Renal cortex interstitium (tissue), 11 donors: ENCODE data around the gene SLC1A2. TPM values are rescaled to one million over a fixed set of nuclear protein-coding genes. Genes with fewer than 3 reads are reported as not detected.

Source experiments
- DNase-seq, 11 donors: peaks; one replicate each; pipeline ENCODE4 v3.0.0-alpha.2; 2013; ENCODE audit warnings: low read depth in 9 of 11, low spot score in 4 of 11; ENCODE audit errors: extremely low read depth in 1 of 11
- polyA plus RNA-seq, 3 donors: library from polyadenylated mRNA; unstranded; fragments of 120-200 nt; gene quantifications; one replicate each; pipeline ENCODE4 v1.2.1, GENCODE V29; 2013; ENCODE audit not compliant: insufficient read length in 3 of 3

Gene SLC1A2
- polyA plus RNA-seq, 3 donors = 0.47 to 0.64 (median 0.58) TPM

GRCh38 chr11:35290876-35291275 lies 128.5 kb downstream of the SLC1A2 start:
- no peak for DNase-seq

GRCh38 chr11:35289821-35290220 lies 129.5 kb downstream of the SLC1A2 start:
- DNase-seq = no peak

GRCh38 chr11:35288817-35289541 lies 130.4 kb downstream of the SLC1A2 start:
- no peak for DNase-seq

GRCh38 chr11:35288309-35288708 lies 131.0 kb downstream of the SLC1A2 start:
- no peak for DNase-seq

GRCh38 chr11:35287344-35287890 lies 131.9 kb downstream of the SLC1A2 start:
- DNase-seq = no peak

- no peak for DNase-seq
Measured at GRCh38 chr11:35286126-35286525, 133.2 kb downstream of the SLC1A2 start.

- no peak for DNase-seq
Measured at GRCh38 chr11:35285471-35285870, 133.9 kb downstream of the SLC1A2 start.

- no peak for DNase-seq
Measured at GRCh38 chr11:35282221-35282882, 137.0 kb downstream of the SLC1A2 start.

GRCh38 chr11:35281169-35281688 lies 138.1 kb downstream of the SLC1A2 start:
- no peak for DNase-seq

- no peak for DNase-seq
Measured at GRCh38 chr11:35280727-35281126, 138.6 kb downstream of the SLC1A2 start.

GRCh38 chr11:35277827-35278226 lies 141.5 kb downstream of the SLC1A2 start:
- no peak for DNase-seq

GRCh38 chr11:35276396-35277145 lies 142.8 kb downstream of the SLC1A2 start:
- no peak for DNase-seq

- DNase-seq = no peak
Measured at GRCh38 chr11:35275786-35276170, 143.6 kb downstream of the SLC1A2 start.

- DNase-seq = no peak
Measured at GRCh38 chr11:35274909-35275785, 144.2 kb downstream of the SLC1A2 start.

- no peak for DNase-seq
Measured at GRCh38 chr11:35272391-35272902, 146.9 kb downstream of the SLC1A2 start.

GRCh38 chr11:35271031-35271430 lies 148.3 kb downstream of the SLC1A2 start:
- DNase-seq = no peak

- DNase-seq = no peak
Measured at GRCh38 chr11:35270342-35270741, 149.0 kb downstream of the SLC1A2 start.

GRCh38 chr11:35267504-35267903 lies 151.9 kb downstream of the SLC1A2 start:
- no peak for DNase-seq
